ENCODE results near the gene PPT2.

The PPT2 gene

GRCh38 chr6:32177183-32177787, 23.3 kb downstream of the PPT2 start:
- no peak for DNase-seq (ENCODE audit: low read depth in 1 of 2, low spot score in 1 of 2)
- Histone ChIP-seq H3K4me3 (replicated peaks; ENCODE audit: insufficient read depth, low read length) (peak overlapping the region; percentile 42), H3K27ac (replicated peaks) (peak overlapping the region; percentile 86), H3K27me3 (ENCODE audit: insufficient read depth, poor library complexity, severe bottlenecking) (no peaks in the 10 kb centered on the region)
- TF ChIP-seq, protein P1, sequence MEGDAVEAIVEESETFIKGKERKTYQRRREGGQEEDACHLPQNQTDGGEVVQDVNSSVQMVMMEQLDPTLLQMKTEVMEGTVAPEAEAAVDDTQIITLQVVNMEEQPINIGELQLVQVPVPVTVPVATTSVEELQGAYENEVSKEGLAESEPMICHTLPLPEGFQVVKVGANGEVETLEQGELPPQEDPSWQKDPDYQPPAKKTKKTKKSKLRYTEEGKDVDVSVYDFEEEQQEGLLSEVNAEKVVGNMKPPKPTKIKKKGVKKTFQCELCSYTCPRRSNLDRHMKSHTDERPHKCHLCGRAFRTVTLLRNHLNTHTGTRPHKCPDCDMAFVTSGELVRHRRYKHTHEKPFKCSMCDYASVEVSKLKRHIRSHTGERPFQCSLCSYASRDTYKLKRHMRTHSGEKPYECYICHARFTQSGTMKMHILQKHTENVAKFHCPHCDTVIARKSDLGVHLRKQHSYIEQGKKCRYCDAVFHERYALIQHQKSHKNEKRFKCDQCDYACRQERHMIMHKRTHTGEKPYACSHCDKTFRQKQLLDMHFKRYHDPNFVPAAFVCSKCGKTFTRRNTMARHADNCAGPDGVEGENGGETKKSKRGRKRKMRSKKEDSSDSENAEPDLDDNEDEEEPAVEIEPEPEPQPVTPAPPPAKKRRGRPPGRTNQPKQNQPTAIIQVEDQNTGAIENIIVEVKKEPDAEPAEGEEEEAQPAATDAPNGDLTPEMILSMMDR (IDR thresholded peaks at IDR 0.05; ENCODE audit: insufficient read depth, low read length): no peak
- TF ChIP-seq SPI1 (IDR thresholded peaks at IDR 0.05; ENCODE audit: borderline replicate concordance, low read depth): no peak
- TF ChIP-seq GABPA (IDR thresholded peaks at IDR 0.05; ENCODE audit: low read depth): no peak
- TF ChIP-seq POLR2AphosphoS5 (IDR thresholded peaks at IDR 0.05; ENCODE audit: low read depth): no peak; the same call in 1 of the 2 replicates
- no peak for TF ChIP-seq REST (IDR thresholded peaks at IDR 0.05; ENCODE audit: insufficient replicate concordance, low read depth)

DNA sequence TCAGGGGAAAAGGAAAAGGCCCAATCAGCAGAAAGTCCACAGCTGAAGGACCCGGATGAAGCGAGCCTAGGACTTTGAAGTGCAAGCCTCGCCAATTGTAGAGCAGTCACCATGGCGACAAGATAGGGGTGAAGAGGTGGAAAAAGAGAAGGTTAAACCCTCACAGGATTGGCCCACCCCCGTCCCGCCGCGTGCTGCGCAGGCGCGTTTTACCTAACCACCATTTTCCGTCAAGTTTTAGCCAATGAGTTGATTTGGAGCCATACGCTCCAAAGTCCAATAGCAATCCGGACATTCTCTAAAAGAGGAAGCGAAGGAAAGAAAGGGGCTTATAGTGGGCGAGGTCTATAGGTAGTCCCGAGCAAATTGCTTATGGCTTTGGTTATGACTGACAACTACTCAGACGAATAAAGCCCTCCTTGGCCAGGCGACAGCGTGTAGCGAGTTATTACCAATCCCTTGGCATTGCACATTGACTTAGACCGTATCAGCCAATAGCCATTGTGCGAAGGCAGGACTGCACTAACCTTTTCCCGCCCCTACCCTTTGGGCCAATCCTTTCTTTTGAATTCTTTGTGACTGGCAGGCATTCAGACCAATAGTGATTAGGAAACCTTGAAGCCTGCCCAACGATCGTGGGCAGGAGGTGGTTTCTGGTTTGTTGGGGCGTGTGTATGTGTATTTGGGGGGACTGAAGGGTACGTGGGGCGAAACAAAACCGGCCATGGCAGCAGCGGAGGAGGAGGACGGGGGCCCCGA, 24.0 kb downstream of the PPT2 start, which contains the start of gene RNF5:
Gene RNF5, plus strand, starts transcription at position 618 of the 759 bp plus-strand sequence. Its CDS starts 107 bp downstream, at position 725.
- Histone ChIP-seq H3K4me3 (replicated peaks; ENCODE audit: insufficient read depth, low read length) (peak within 1 kb of the TSS; percentile 67), H3K27ac (replicated peaks) (peak within 1 kb of the TSS; percentile 86), H3K27me3 (ENCODE audit: insufficient read depth, poor library complexity, severe bottlenecking) (no peaks in the 10 kb centered on the region)
- peak; percentile 97 to 100 for DNase-seq (ENCODE audit: low read depth in 1 of 2, low spot score in 1 of 2)
- no peak for TF ChIP-seq REST (IDR thresholded peaks at IDR 0.05; ENCODE audit: insufficient replicate concordance, low read depth)
- peak; percentile 95 for TF ChIP-seq SPI1 (IDR thresholded peaks at IDR 0.05; ENCODE audit: borderline replicate concordance, low read depth)

DNA sequence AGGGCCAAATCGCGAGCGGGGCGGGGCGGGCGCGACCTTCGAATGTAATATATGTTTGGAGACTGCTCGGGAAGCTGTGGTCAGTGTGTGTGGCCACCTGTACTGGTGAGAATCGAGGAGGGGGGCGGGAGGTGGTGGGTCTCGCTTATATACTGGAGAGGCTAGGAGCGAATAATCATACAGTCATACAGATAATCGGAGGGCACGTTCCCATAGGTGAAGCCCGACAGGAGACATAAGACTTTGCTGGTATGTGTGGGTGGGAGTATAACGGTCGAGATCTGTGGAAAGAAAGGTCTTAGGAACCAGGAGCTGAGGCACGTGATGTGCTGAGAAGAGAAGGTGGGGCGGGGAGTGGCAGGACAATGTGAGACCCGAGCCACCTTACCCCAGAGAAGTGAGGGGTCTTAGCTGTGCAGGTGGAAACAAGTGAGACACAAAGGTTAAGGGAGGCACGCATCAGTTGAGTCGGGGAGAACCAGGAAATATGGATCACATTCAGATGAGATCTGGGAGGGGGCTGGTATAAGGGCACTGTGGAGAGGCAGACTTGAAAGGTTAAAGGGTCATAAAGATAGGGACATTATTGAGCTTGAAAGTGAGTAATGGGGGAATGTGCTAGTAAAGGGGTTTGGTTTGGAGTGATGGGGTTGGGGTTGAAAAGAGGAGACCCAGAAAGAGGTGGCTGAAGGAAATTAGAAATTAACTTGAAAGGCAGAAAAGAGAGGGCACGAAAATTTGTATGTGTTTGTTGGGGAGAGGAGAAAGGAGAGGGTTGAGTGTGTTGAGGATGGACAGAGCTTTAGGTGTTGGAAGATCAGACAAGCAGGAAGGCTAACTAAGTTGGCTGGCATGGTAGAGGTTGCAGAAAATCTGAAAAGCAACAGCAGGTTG, 24.9 kb downstream of the PPT2 start:
- peak overlapping the region; percentile 86 for H3K27ac ChIP-seq (replicated peaks)
- no peaks in the 10 kb centered on the region for H3K27me3 ChIP-seq (ENCODE audit: insufficient read depth, poor library complexity, severe bottlenecking)
- peak overlapping the region; percentile 67 for H3K4me3 ChIP-seq (replicated peaks; ENCODE audit: insufficient read depth, low read length)
- no peak for DNase-seq (ENCODE audit: low read depth in 1 of 2, low spot score in 1 of 2)
- TF ChIP-seq POLR2AphosphoS5 (IDR thresholded peaks at IDR 0.05; ENCODE audit: low read depth): no peak; the same call in 1 of the 2 replicates
- TF ChIP-seq SPI1 (IDR thresholded peaks at IDR 0.05; ENCODE audit: borderline replicate concordance, low read depth): no peak
- TF ChIP-seq REST (IDR thresholded peaks at IDR 0.05; ENCODE audit: insufficient replicate concordance, low read depth): no peak
- TF ChIP-seq, protein P1 (IDR thresholded peaks at IDR 0.05; ENCODE audit: insufficient read depth, low read length): no peak
- no peak for TF ChIP-seq GABPA (IDR thresholded peaks at IDR 0.05; ENCODE audit: low read depth)
